ENCODE measurements around the gene PRAMEF13.
"Not testable (repeated sequence)": the region's sequence is repeated elsewhere in the genome, so short reads cannot be mapped to it uniquely, and the experiment has no call there.

The PRAMEF13 gene

DNA sequence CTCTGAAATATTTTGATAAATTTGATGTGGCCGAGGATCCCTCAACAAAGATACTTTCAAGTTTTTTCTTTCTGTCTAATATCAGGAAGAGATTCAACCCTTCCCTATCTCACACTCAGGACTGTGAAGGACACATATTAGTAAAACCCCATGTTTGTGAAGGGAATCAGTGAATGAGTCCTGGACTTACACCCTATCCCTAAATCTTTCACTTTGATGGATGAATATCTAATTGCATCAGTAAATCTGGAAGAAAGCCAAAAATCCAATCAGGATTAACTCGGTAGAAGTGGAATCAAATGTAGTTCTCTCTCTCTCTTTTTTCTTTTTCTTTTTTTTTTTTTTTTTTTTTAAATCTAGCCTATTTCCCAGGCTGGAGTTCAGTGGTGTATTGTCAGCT, 29.7 kb downstream of the PRAMEF13 start, which contains the start of gene PRAMEF9:
Gene PRAMEF9, plus strand, starts transcription at position 301 of the 400 bp plus-strand sequence. CDS start 3,433 bp downstream, outside the sequence.
- DNase-seq (ENCODE audit: low read depth) = not testable (repeated sequence)

DNA sequence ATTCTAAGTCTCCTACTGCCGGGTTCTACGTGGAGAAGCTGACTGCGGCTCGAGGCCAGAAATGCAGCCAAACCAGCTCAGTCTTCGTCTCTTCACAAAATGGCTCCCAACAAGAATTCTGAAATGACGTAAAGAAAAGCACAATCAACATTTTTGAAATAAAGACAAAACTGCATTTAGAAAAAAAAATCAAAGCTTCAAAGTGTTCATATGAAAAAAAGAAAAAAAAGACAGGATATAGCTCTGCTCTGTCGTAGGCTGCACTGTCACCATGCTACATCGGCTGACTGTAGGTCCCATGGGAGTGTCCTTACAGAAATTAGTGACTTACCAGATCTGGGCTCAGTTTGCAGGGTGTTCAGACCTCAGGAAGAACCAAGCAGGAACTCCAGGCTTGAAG, 35.7 kb downstream of the PRAMEF13 start, which contains the start of gene HNRNPCL4:
Gene HNRNPCL4, minus strand, starts transcription at position 101 of the 400 bp plus-strand sequence. CDS start 164 bp downstream, outside the sequence.
- DNase-seq (ENCODE audit: low read depth) = not testable (repeated sequence)

DNA sequence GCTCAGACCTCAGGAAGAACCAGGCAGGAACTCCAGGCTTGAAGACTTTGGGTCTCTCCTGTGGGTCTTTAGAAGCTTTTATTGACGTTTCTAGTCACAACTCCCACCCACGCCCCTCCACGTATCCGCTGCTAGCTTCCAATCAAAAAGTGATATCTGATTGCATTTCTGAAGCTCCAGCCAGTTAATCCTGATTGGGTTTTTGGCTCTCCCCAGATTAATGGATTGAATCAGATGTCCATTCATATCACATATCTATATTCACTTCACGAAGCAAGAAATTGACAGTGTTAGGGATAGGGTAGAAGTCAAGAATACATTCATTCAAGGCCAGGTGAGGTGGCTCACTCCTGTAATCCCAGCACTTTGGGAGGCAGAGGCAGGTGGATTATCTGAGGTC, 45.3 kb downstream of the PRAMEF13 start, which contains the start of gene PRAMEF26:
Gene PRAMEF26, minus strand, starts transcription at position 101 of the 400 bp plus-strand sequence. CDS start 2,914 bp downstream, outside the sequence.
- not testable (repeated sequence) for DNase-seq (ENCODE audit: low read depth)
